Thymus (tissue), 11 donors: ENCODE results near the gene IMMP2L. TPM values are rescaled to one million over a fixed set of nuclear protein-coding genes. Genes with fewer than 3 reads are reported as not detected.

ENCODE experiments used
- DNase-seq, 9 donors: peaks; one replicate each; pipeline ENCODE4 v3.0.0-alpha.2; 2013; ENCODE audit warnings: low spot score in 9 of 9, low read depth in 6 of 9, missing footprints in 1 of 9
- H3K27ac ChIP-seq, 2 donors: one replicate each; pipeline ENCODE4 v1.5.1; 2013; ENCODE audit warnings: control low read depth in 1 of 2, low read depth in 1 of 2, low read length in 1 of 2, mild to moderate bottlenecking in 1 of 2, moderate library complexity in 1 of 2
- H3K27me3 ChIP-seq, 2 donors: one replicate each; pipeline ENCODE4 v1.5.1; 2013; ENCODE audit warnings: low read length in 1 of 2; ENCODE audit not compliant: control insufficient read depth in 2 of 2, insufficient read depth in 1 of 2
- H3K36me3 ChIP-seq, 2 donors: one replicate each; pipeline ENCODE4 v1.5.1; 2013; ENCODE audit warnings: low read length in 1 of 2, mild to moderate bottlenecking in 1 of 2, moderate library complexity in 1 of 2; ENCODE audit not compliant: control insufficient read depth in 2 of 2, insufficient read depth in 2 of 2
- H3K4me1 ChIP-seq, 2 donors: one replicate each; pipeline ENCODE4 v1.5.1; 2013; ENCODE audit warnings: low read length in 2 of 2; ENCODE audit not compliant: control insufficient read depth in 2 of 2, insufficient read depth in 2 of 2
- H3K4me3 ChIP-seq, 2 donors: one replicate each; pipeline ENCODE4 v1.5.1; 2013; ENCODE audit warnings: low read length in 2 of 2, control low read depth in 1 of 2, mild to moderate bottlenecking in 1 of 2
- H3K9me3 ChIP-seq, 2 donors: one replicate each; pipeline ENCODE4 v1.5.1; 2013; ENCODE audit warnings: low read length in 1 of 2, mild to moderate bottlenecking in 1 of 2; ENCODE audit not compliant: control insufficient read depth in 2 of 2, insufficient read depth in 1 of 2
- WGBS: extraction: QIAGEN DNeasy Blood & Tissue Kit; methylation state at CpG from one replicate; pipeline ENCODE4 v1.1.7; 2013; 5-methylcytosine and 5-hydroxymethylcytosine counted together
- polyA plus RNA-seq: library from polyadenylated mRNA; stranded (reverse); fragments of 200-250 nt; gene quantifications from one replicate; pipeline ENCODE4 v1.2.3, GENCODE V29; 2013
- total RNA-seq: library from RNA; stranded (reverse); fragments of 120-200 nt; gene quantifications from one replicate; pipeline ENCODE4 v1.2.4, GENCODE V29; 2013
- donor health status: healthy.

The IMMP2L gene
- total and polyA plus RNA-seq, 2 donors: 11.0 to 12.8 TPM

DNA sequence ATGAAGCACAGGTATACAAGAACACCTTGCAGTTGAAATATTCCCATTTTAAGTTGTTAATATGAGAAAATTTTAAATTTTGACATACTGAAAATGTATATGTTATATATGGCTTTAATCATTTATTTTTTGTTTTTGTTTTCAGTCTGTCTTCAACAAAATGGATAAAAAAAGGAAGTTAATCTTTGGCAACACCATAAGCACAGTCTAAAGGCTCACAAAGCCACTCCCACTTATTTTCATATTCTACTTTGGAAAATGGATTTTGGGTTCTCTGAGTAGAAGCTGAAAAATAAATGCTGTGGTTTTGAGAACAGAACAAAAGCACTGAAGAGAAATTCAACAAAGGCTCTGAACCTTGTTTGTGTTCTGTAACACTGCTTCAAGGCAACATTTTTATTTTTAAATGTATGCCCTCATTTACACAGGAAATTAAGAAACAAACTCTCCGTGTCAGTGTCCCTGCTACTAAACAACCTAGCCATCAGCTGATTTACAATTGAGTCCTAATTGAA lies 552.7 kb downstream of the IMMP2L start:
- 7% methylated on average over 1 of the region's 1 CpG for WGBS

DNA sequence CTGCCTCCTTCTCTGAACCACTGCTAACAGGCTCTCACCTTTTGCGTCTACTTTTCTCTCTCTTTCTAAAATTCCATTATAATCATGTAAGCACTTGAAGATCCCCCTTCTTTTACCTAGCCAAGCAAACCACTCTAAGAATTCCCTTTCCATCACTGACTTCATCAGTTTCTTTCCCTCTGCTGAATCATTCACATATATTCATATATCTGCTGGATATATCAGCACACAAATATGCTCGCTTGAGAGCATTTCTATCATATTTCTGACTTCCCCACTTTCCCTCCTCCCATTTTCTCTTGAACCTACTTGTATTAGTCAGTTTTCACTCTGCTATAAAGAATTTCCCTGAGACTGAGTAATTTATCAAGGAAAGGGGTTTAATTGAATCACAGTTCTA lies 555.6 kb downstream of the IMMP2L start:
- DNase-seq: no peak
- Histone ChIP-seq H3K4me1 (peaks cover 9 to 13% of the 10 kb centered on the region in 2 donors), H3K4me3 (no peak overlapping the region), H3K27me3 (no peaks in the 10 kb centered on the region), H3K9me3 (no peaks in the 10 kb centered on the region), H3K27ac (no peak overlapping the region), H3K36me3 (no peaks in the 10 kb centered on the region)
- 98% methylated on average over 2 of the region's 2 CpGs for WGBS

More for the DNA sequence above, 552.7 kb downstream of the IMMP2L start:
- Histone ChIP-seq H3K4me1 (peaks cover 24 to 31% of the 10 kb centered on the region in 2 donors), H3K4me3 (peak overlapping the region in 1 of 2 donors; percentile 4), H3K36me3 (no peaks in the 10 kb centered on the region), H3K9me3 (no peaks in the 10 kb centered on the region), H3K27ac (peak overlapping the region; percentile 80 to 81), H3K27me3 (no peaks in the 10 kb centered on the region)
- DNase-seq: peak in 1 of 9 donors; percentile 72

DNA sequence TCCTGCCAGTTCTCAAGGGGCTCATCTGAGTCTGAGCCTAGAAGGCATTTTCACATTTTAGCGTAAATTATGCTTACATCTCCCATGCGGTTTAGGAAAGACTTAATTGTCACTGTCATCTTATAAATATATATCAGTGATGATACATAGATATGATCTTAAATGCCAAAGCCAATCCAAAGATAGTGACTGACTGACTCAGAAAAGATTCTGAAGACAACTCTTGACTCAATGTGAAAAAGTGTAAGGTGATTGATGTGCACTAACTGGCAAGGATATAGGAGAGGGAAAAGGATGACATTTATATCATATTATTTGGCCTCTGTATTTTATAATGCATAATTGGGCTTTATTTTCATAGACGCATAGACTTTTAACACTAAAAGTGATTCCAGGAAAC lies 556.3 kb downstream of the IMMP2L start:
- peaks cover 6 to 9% of the 10 kb centered on the region in 2 donors for H3K4me1 ChIP-seq
- no peak overlapping the region for H3K4me3 ChIP-seq
- WGBS: 67% methylated on average over 3 of the region's 3 CpGs
- DNase-seq: no peak
- no peak overlapping the region for H3K27ac ChIP-seq
- H3K36me3 ChIP-seq: no peaks in the 10 kb centered on the region
- no peaks in the 10 kb centered on the region for H3K27me3 ChIP-seq
- H3K9me3 ChIP-seq: no peaks in the 10 kb centered on the region

DNA sequence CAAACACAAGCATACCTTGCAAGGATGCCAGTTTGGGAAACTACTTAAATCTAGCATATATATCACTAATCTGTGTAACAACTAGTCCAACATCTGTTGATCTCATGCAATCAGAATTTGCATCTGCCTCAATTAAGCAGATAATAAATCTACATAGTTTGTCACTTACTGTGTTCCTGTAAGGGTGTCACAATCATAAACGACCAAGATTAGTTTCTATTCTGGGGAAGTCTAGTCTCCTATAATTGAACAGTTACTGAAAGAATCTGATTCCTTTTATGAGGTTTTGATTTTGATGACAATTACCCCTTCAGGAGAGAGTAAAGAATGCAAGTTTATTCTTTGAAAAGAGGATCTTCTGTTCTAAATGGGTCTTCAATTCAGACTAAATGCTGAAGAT lies 556.8 kb downstream of the IMMP2L start:
- Histone ChIP-seq H3K4me1 (peaks cover 1 to 3% of the 10 kb centered on the region in 2 donors), H3K27me3 (no peaks in the 10 kb centered on the region), H3K9me3 (no peaks in the 10 kb centered on the region), H3K4me3 (no peak overlapping the region), H3K27ac (no peak overlapping the region), H3K36me3 (no peaks in the 10 kb centered on the region)
- 55% methylated on average over 1 of the region's 1 CpG for WGBS
- no peak for DNase-seq

DNA sequence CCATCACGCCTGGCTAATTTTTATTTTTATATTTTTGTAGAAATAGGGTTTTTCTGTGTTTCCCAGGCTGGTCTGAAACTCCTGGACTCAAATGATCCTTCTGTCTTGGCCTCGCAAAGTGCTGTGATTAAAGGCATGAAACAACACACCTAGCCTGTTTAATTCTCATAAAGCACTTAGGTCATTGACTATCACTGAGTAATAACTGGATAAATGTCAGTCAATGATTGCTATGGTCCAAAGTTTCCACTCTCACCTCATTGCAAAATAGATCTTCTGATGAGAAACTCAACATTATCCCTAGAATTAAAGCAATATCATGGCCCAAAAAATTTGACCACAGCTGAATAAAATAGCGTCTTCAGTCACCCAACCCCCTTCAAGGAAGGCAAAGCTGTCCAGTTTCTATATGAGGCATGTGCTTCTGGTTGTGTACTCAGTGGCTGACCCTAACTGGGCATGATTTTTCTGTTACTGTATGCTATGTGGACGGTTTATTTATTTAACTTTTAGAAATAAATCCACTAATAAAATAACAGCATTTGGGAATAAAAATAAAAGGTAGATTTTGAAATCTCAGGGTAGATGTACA lies 557.9 kb downstream of the IMMP2L start:
- no peak for DNase-seq
- Histone ChIP-seq H3K4me3 (no peak overlapping the region), H3K4me1 (peaks cover 0 to 2% of the 10 kb centered on the region in 2 donors), H3K27ac (no peak overlapping the region), H3K9me3 (no peaks in the 10 kb centered on the region), H3K27me3 (no peaks in the 10 kb centered on the region), H3K36me3 (no peaks in the 10 kb centered on the region)
- WGBS: 98% methylated on average over 4 of the region's 4 CpGs

GRCh38 chr7:111003883-111004282 lies 558.4 kb downstream of the IMMP2L start:
- no peaks in the 10 kb centered on the region for H3K4me1 ChIP-seq
- no peak for DNase-seq
- H3K4me3 ChIP-seq: no peak overlapping the region
- H3K27me3 ChIP-seq: no peaks in the 10 kb centered on the region
- H3K27ac ChIP-seq: no peak overlapping the region
- no peaks in the 10 kb centered on the region for H3K9me3 ChIP-seq
- H3K36me3 ChIP-seq: no peaks in the 10 kb centered on the region

DNA sequence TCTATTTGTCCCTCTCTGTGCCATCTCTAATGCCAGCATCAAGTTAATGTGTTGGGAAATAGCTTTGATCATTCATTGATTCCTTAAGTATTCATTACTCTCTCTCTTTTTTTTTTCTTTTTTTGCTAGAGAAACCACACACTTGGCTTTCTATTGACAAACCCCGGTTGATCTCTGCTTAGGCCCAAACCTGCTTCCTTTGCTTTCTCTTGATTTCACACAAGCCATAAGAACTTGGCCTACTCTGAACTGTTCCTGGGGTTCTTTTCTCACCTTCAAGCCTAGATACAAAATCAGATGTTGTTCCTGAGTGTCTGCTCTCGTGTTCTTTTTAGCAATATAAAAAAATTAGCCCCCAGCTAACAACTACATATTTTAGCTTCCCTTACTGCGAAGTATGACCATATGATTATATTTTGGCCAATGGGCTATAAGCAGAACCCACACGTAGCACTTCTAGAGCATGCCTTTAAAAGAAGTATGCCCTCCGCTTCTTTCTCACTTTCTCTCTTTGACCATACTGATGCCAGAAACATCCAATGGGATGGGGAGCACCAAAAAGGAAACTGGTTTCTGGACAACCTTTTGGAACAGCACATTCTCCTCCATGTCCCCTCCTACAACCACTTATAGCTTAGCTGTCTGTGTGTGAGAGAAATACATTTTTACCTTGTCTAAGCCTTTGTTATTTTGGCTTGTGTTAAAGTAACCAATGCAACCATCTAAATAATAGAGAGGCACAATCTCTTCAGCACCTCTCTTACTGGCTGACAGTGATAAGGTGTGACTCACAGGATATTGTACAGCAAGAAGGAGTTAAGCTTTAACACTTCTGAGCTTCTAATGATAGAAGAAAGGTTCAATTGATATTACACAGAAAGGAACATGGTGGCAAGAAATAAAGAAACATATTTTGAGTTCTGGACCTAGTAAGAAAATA lies 568.0 kb downstream of the IMMP2L start:
- H3K27me3 ChIP-seq: no peaks in the 10 kb centered on the region
- H3K36me3 ChIP-seq: no peaks in the 10 kb centered on the region
- H3K9me3 ChIP-seq: no peaks in the 10 kb centered on the region
- H3K4me3 ChIP-seq: no peak overlapping the region
- WGBS: 91% methylated on average over 5 of the region's 5 CpGs
- H3K4me1 ChIP-seq: peaks cover 0 to 11% of the 10 kb centered on the region in 2 donors
- H3K27ac ChIP-seq: peak overlapping the region; percentile 55 to 74
- peak in 1 of 9 donors; percentile 50 for DNase-seq

DNA sequence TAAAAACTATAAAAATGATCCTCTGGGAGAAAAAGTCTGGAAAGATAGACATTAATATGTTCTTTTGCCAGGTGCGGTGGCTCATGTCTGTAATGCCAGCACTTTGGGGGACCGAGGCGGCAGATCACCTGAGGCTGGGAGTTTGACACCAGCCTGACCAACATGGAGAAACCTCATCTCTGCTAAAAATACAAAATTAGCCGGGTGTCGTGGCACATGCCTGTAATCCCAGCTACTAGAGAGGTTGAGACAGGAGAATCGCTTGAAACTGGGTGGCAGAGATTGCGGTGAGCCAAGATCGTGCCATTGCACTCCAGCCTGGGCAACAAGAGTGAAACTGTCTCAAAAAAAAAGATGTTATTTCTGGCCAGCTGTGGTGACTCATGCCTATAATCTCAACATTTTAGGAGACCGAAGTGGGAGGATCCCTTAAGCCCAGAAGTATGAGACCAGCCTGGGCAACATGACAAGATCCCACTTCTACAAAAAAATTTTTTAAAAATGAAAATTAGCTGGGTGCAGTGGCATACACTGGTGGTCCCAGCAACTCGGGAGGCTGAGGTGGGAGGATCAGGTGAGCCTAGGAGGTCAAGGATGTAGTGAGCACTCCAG lies 573.3 kb downstream of the IMMP2L start:
- H3K27me3 ChIP-seq: no peaks in the 10 kb centered on the region
- H3K27ac ChIP-seq: no peak overlapping the region
- no peaks in the 10 kb centered on the region for H3K36me3 ChIP-seq
- WGBS: 97% methylated on average over 10 of the region's 10 CpGs
- no peak for DNase-seq
- H3K4me1 ChIP-seq: peaks cover 0 to 6% of the 10 kb centered on the region in 2 donors
- H3K4me3 ChIP-seq: no peak overlapping the region
- no peaks in the 10 kb centered on the region for H3K9me3 ChIP-seq

- no peak overlapping the region for H3K4me3 ChIP-seq
- H3K27ac ChIP-seq: no peak overlapping the region
- H3K9me3 ChIP-seq: no peaks in the 10 kb centered on the region
- peak in 1 of 9 donors; percentile 35 for DNase-seq
- 87% methylated on average over 2 of the region's 2 CpGs for WGBS
- no peaks in the 10 kb centered on the region for H3K4me1 ChIP-seq
- H3K27me3 ChIP-seq: no peaks in the 10 kb centered on the region
- no peaks in the 10 kb centered on the region for H3K36me3 ChIP-seq
These were observed 573.9 kb downstream of the IMMP2L start for GRCh38 chr7:110988348-110988747.
